DMS79 (cell line): ENCODE data around the gene NIPA2.
A peak's percentile ranks its signal among the peaks of the same experiment; 100 is the strongest.
"Not testable (repeated sequence)": the region's sequence is repeated elsewhere in the genome, so short reads cannot be mapped to it uniquely, and the experiment has no call there.

ENCODE experiments used
- DNase-seq: peaks from one replicate; lab custom pipeline; 2025; lab: John Stamatoyannopoulos, UW

Gene NIPA2

GRCh38 chr15:22838292-22839042 is at the start of gene NIPA2:
TSS of gene NIPA2 (plus strand) at chr15:22838666. CDS start at chr15:22851732, 13,066 bp downstream.
- peak; percentile 82 for DNase-seq

- no peak for DNase-seq
These were observed 44.4 kb upstream of the NIPA2 start for GRCh38 chr15:22794063-22794462.

- no peak for DNase-seq
These were observed 43.8 kb upstream of the NIPA2 start for GRCh38 chr15:22794621-22795167.

- DNase-seq = no peak
These were observed 43.0 kb upstream of the NIPA2 start for GRCh38 chr15:22795206-22796063.

GRCh38 chr15:22796079-22796478 is 42.4 kb upstream of the NIPA2 start:
- DNase-seq = no peak

GRCh38 chr15:22799902-22800301 is 38.6 kb upstream of the NIPA2 start:
- no peak for DNase-seq

- DNase-seq = not testable (repeated sequence)
These were observed 35.5 kb upstream of the NIPA2 start for GRCh38 chr15:22803006-22803405.

- DNase-seq = no peak
These were observed 32.3 kb upstream of the NIPA2 start for GRCh38 chr15:22806156-22806555.

GRCh38 chr15:22806664-22807063 is 31.8 kb upstream of the NIPA2 start:
- DNase-seq = no peak

GRCh38 chr15:22807831-22808230 is 30.6 kb upstream of the NIPA2 start:
- DNase-seq = not testable (repeated sequence)

GRCh38 chr15:22808240-22808639 is 30.2 kb upstream of the NIPA2 start:
- DNase-seq = no peak

- no peak for DNase-seq
These were observed 29.6 kb upstream of the NIPA2 start for GRCh38 chr15:22808761-22809280.

- no peak for DNase-seq
These were observed 28.2 kb upstream of the NIPA2 start for GRCh38 chr15:22810033-22810852.

- no peak for DNase-seq
These were observed 27.6 kb upstream of the NIPA2 start for GRCh38 chr15:22810853-22811338.

GRCh38 chr15:22811640-22812039 is 26.8 kb upstream of the NIPA2 start:
- no peak for DNase-seq

- no peak for DNase-seq
These were observed 24.6 kb upstream of the NIPA2 start for GRCh38 chr15:22813844-22814243.

GRCh38 chr15:22815766-22816165 is 22.7 kb upstream of the NIPA2 start:
- no peak for DNase-seq

GRCh38 chr15:22819651-22820050 is 18.8 kb upstream of the NIPA2 start:
- no peak for DNase-seq

GRCh38 chr15:22823495-22824128 is 14.9 kb upstream of the NIPA2 start:
- DNase-seq = no peak

GRCh38 chr15:22827125-22827524 is 11.3 kb upstream of the NIPA2 start:
- DNase-seq = no peak

- DNase-seq = no peak
These were observed 7.0 kb upstream of the NIPA2 start for GRCh38 chr15:22831473-22831872.
